GM18499 (cell line): Measurements from ENCODE around the gene MTMR3.
"Not testable (repeated sequence)": the region's sequence is repeated elsewhere in the genome, so short reads cannot be mapped to it uniquely, and the experiment has no call there.

Experiments
- ATAC-seq: cut with Tn5 transposase; IDR thresholded peaks from one replicate; pipeline ENCODE4 v1.9.1; 2021; ENCODE audit warnings: moderate number of reproducible peaks; ENCODE audit not compliant: insufficient read depth, unreplicated experiment

Gene MTMR3

GRCh38 chr22:30043161-30043560 lies 160.2 kb downstream of the MTMR3 start:
- no peak for ATAC-seq

GRCh38 chr22:30044369-30044768 lies 161.4 kb downstream of the MTMR3 start:
- no peak for ATAC-seq

- no peak for ATAC-seq
Measured at GRCh38 chr22:30044881-30045493, 162.0 kb downstream of the MTMR3 start.

GRCh38 chr22:30045494-30045887 lies 162.5 kb downstream of the MTMR3 start:
- no peak for ATAC-seq

- ATAC-seq: no peak
Measured at GRCh38 chr22:30045901-30046715, 163.1 kb downstream of the MTMR3 start.

- no peak for ATAC-seq
Measured at GRCh38 chr22:30046716-30047363, 163.9 kb downstream of the MTMR3 start.

- ATAC-seq: no peak
Measured at GRCh38 chr22:30047364-30047738, 164.4 kb downstream of the MTMR3 start.

GRCh38 chr22:30048681-30049080 lies 165.7 kb downstream of the MTMR3 start:
- no peak for ATAC-seq

- ATAC-seq: no peak
Measured at GRCh38 chr22:30054067-30054763, 171.2 kb downstream of the MTMR3 start.

GRCh38 chr22:30054764-30055069 lies 171.7 kb downstream of the MTMR3 start:
- ATAC-seq: no peak

- ATAC-seq: no peak
Measured at GRCh38 chr22:30056015-30056414, 173.0 kb downstream of the MTMR3 start.

- no peak for ATAC-seq
Measured at GRCh38 chr22:30057375-30057774, 174.4 kb downstream of the MTMR3 start.

GRCh38 chr22:30059346-30060020 lies 176.5 kb downstream of the MTMR3 start:
- ATAC-seq: not testable (repeated sequence)

- ATAC-seq: not testable (repeated sequence)
Measured at GRCh38 chr22:30061094-30061493, 178.1 kb downstream of the MTMR3 start.

GRCh38 chr22:30062259-30062658 lies 179.3 kb downstream of the MTMR3 start:
- ATAC-seq: no peak

- ATAC-seq: no peak
Measured at GRCh38 chr22:30062950-30063349, 180.0 kb downstream of the MTMR3 start.

GRCh38 chr22:30064172-30064571 lies 181.2 kb downstream of the MTMR3 start:
- no peak for ATAC-seq

GRCh38 chr22:30073743-30074142 lies 190.8 kb downstream of the MTMR3 start:
- no peak for ATAC-seq

GRCh38 chr22:30074147-30074546 lies 191.2 kb downstream of the MTMR3 start:
- no peak for ATAC-seq

- no peak for ATAC-seq
Measured at GRCh38 chr22:30074994-30075393, 192.0 kb downstream of the MTMR3 start.
